Upper lobe of left lung (tissue), 4 donors: ENCODE results near the gene DCAF8L2.

Experiments
- EP300 ChIP-seq, 4 donors: sonication (generic); formaldehyde crosslinking; IDR thresholded peaks; one replicate each; pipeline ENCODE4 v1.5.1; 2017; ENCODE audit warnings: antibody characterized with exemption in 4 of 4, control low read depth in 2 of 4
- POLR2A ChIP-seq, 4 donors: fragments of 450-650 bp; IDR thresholded peaks; one replicate each; pipeline ENCODE4 v1.5.1; 2016 to 2017; ENCODE audit warnings: antibody characterized with exemption in 4 of 4, mild to moderate bottlenecking in 2 of 4

DNA sequence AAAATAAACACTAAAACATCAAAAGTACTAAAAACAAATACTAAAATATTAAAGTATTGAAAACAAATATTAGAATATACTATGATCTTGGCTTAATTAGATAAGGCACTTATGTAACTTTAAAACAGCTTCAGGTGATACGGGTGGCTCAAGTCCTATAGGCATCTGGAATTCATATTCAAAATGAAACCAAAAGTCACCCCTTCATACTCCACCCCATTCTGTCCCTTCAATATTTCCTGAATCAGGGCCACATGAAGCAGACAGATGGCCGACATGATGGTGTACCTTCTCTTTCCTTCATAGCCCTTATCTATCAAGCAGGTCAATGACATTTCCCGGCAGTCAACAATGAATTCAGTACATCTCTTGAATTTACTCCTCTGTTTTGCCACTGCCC, 145.8 kb downstream of the DCAF8L2 start:
- TF ChIP-seq EP300 (IDR thresholded peaks at IDR 0.05): no peak
- no peak for TF ChIP-seq POLR2A (IDR thresholded peaks at IDR 0.05)
